GM18861 (cell line): ENCODE measurements around the gene RNF2.
"Not testable (repeated sequence)": the region's sequence is repeated elsewhere in the genome, so short reads cannot be mapped to it uniquely, and the experiment has no call there.

Experiments used
- ATAC-seq: cut with Tn5 transposase; IDR thresholded peaks from one replicate; pipeline ENCODE4 v1.9.1; 2021; ENCODE audit not compliant: unreplicated experiment

Gene RNF2

DNA sequence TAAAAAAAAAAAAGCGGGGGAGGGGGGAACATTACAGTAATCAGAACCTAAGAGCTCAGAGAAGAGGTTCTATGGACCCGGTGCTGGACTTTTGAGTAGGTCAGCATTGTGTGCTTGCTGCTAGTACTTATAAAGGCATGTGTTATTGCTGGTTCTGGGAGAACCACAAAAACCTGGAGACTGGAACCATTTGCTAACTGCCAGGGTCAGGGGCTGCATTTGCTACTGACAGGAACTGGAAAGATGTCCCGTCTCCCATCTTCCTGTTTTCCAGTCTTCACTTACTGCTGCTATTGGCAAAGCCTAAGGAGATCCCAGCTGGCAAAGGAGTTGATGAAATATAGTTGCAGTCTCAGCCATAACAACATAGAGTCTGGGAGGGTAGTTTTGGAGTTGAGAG, 4.3 kb downstream of the RNF2 start:
- ATAC-seq, result no peak

GRCh38 chr1:185050823-185051451, 5.6 kb downstream of the RNF2 start:
- no peak for ATAC-seq

- ATAC-seq, result no peak
Observed at GRCh38 chr1:185053204-185053603, 7.8 kb downstream of the RNF2 start.

- ATAC-seq, result no peak
Observed at GRCh38 chr1:185054365-185055060, 9.2 kb downstream of the RNF2 start.

GRCh38 chr1:185058110-185058509, 12.8 kb downstream of the RNF2 start:
- ATAC-seq, result no peak

DNA sequence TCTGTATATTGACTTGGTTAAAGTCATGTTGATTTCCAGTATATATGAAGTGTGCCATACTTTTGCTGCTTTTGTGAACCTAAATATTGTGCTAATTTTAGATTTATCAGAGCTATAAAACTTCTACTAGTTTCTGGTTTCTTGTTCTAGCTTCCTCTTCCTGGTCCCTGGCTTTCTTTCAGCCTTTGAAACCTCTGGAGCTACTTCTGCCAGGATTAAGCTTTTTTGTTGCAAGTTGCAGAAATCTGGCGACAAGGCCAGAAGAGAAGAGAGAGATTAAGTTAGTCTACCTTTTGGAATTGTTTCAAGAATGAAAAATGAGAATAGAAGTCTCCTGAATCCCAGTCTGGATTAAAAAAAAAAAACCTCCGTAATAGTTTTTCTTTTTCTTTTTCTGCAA, 13.5 kb downstream of the RNF2 start:
- ATAC-seq, result no peak

DNA sequence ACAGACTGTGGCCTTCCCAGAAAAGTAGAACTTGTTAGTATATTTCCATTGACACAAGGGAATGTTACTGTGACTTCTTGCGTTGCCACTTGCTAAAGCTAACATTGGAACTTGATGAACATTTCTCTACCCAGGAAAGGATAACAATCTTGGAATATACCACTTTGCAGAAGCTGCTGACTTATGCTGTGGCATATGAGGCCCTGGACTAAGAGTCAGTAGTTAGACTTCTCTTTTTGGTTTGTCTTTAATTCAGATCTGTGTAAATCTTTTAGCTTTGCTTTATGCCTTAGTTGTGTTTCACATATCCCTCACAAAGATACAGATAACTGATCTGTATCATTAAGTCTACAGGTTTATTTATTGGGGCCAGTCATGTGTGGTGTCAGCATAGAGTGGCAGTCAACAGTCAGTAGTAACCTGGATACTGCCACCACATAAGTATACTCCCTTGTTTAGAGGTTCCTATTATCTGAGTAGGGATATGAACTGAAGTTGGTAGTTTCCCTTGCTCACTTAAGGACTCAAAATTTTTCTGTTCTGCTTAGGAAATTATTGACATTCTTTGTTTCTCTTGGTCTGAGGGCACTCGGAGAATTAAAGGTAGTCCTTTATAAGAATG, 14.7 kb downstream of the RNF2 start:
- no peak for ATAC-seq

- no peak for ATAC-seq
Observed at GRCh38 chr1:185062710-185063370, 17.5 kb downstream of the RNF2 start.

GRCh38 chr1:185063719-185064118, 18.4 kb downstream of the RNF2 start:
- no peak for ATAC-seq

DNA sequence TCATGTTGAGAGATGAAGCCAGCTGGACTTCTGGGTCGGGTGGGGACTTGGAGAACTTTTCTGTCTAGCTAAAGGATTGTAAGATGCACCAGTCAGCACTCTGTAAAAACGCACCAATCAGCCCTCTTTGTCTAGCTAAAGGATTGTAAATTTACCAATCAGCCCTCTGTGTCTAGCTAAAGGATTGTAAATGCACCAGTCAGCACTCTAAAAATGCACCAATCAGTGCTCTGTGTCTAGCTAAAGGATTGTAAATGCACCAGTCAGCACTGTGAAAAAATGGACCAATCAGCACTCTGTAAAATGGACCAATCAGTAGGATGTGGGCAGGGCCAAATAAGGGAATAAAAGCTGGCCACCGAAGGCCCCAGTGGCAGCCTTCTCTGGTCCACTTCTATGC, 19.6 kb downstream of the RNF2 start:
- not testable (repeated sequence) for ATAC-seq

GRCh38 chr1:185066181-185066580, 20.8 kb downstream of the RNF2 start:
- no peak for ATAC-seq

DNA sequence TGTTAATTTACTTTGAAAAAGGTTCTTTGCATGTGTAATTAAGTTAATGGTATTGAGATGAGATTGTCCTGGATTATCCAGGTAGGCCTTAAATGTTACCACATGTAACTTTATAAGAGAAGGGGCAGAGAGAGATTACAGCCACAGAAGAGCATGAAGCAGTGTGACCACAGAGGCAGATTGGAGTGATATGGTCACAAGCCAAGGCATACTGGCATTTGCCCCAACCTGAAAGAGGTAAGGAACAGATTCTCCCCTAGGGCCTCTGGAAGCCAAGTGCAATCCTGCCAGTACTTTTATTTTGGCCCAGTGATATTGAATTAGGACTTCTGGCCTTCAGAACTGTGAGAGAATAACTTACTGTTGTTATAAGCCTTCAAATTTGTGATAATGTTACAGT, 23.0 kb downstream of the RNF2 start:
- no peak for ATAC-seq

DNA sequence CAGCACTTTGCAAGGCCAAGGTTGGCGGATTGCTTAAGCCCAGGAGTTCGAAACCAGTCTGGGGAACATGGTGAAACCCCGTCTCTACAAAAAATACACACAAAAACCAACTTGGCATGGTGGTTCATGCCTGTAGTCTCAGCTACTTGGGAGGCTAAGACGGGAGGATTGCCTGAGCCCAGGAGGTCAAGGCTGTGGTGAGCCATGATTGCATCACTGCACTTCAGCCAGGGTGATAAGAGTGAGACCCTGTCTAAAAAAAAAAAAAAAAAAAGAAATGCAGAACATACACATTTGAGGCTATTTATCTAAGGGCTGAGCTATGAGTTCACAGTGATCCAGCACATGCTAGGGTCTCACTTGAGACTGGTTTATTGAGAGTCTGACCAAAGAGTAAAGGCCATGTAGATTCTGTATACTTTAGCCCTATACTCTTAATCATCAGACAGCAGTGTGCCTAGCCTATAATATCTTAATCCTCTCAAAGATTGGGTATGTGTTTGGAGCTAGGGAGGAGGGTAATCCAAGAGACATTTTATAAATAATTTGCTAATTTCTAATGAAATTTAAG, 23.9 kb downstream of the RNF2 start:
- ATAC-seq, result no peak

DNA sequence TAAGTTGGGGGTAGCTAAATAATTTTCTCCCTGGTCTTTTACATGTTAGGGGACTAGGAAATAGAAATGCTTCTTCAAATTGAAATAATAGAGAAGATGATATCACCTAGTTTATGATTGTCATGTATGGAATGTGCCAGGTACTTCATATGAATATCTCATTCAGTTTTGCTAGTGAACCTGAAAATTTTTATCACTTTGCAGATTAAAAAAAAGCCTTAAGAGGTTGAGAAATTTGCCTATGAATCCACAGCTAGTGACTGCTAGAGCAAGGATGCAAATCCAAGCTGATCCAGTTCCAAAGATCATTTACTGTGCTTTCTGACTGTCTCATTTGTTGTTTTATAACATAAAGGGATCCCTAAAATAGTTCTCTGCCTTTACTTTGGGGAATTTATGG, 24.7 kb downstream of the RNF2 start:
- ATAC-seq, result no peak

- ATAC-seq, result no peak
Observed at GRCh38 chr1:185073725-185074124, 28.4 kb downstream of the RNF2 start.

DNA sequence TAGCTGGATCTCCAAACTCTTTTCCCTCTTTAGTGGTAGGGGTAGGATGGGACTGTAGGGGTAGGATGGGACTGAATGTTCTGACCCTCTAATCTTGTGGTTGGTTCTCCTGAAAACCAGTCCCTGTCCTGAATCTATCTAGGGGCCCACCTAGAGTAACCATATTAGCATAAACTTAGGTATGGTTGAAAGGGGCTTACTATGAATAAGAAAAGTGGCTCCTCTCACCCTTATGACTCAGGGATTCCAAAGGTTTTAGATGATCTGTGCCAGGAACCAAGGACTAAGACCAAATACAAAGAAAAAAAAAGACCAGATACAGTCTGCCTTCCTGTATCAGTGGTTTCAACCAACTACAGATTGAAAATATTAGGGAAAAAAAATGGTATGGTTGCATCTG, 28.9 kb downstream of the RNF2 start:
- no peak for ATAC-seq

- no peak for ATAC-seq
Observed at GRCh38 chr1:185075476-185075875, 30.1 kb downstream of the RNF2 start.

- ATAC-seq, result no peak
Observed at GRCh38 chr1:185077374-185077773, 32.0 kb downstream of the RNF2 start.

- no peak for ATAC-seq
Observed at GRCh38 chr1:185080422-185080821, 35.1 kb downstream of the RNF2 start.

DNA sequence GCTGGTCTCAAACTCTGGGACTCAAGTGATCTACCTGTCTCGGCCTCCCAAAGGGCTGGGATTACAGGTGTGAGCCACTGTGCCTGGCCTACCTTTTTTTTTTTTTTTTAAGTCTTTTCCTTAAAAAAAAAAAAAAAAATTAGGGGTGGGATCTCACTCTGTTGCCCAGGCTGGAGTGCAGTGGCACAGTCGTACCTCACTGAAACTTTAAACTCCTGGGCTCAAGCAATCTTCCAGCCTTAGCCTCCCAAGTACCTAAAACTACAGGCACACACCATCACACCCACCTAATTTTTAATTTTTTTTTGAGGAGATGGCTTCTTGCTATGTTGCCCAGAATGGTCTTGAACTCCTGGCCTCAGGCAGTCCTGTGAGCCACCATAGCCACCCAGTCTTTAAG, 38.5 kb downstream of the RNF2 start:
- no peak for ATAC-seq

- no peak for ATAC-seq
Observed at GRCh38 chr1:185087101-185087500, 41.7 kb downstream of the RNF2 start.

- ATAC-seq, result no peak
Observed at GRCh38 chr1:185087746-185088145, 42.4 kb downstream of the RNF2 start.
